BLaER1 (cell line): ENCODE data around the gene MTR.

ENCODE experiments used
- H3K27ac ChIP-seq: shearing (Covaris generic); formaldehyde crosslinking; 2 replicates; pipeline ENCODE4 v1.8.1; 2022
- H3K27me3 ChIP-seq: shearing (Covaris generic); formaldehyde crosslinking; 2 replicates; pipeline ENCODE4 v1.8.1; 2022
- H3K36me3 ChIP-seq: shearing (Covaris generic); formaldehyde crosslinking; 2 replicates; pipeline ENCODE4 v1.8.1; 2022
- H3K4me1 ChIP-seq: shearing (Covaris generic); formaldehyde crosslinking; 2 replicates; pipeline ENCODE4 v1.8.1; 2022
- H3K4me2 ChIP-seq: shearing (Covaris generic); formaldehyde crosslinking; 2 replicates; pipeline ENCODE4 v1.8.1; 2022
- H3K4me3 ChIP-seq: shearing (Covaris generic); formaldehyde crosslinking; 2 replicates; pipeline ENCODE4 v1.8.1; 2022
- H3K9ac ChIP-seq: shearing (Covaris generic); formaldehyde crosslinking; 2 replicates; pipeline ENCODE4 v1.8.1; 2022
- H3K9me3 ChIP-seq: shearing (Covaris generic); formaldehyde crosslinking; 2 replicates; pipeline ENCODE4 v1.8.1; 2022
- H4K20me1 ChIP-seq: shearing (Covaris generic); formaldehyde crosslinking; 2 replicates; pipeline ENCODE4 v1.8.1; 2022
- Cebpa-rat ChIP-seq: shearing (Covaris generic); IDR thresholded peaks from 2 replicates; pipeline ENCODE4 v1.8.1; 2022

MTR gene

GRCh38 chr1:236913371-236914037, 118.4 kb downstream of the MTR start:
- H3K9me3 ChIP-seq = peaks cover 31% of the 10 kb centered on the region
- no peak overlapping the region for H3K4me3 ChIP-seq
- H3K27ac ChIP-seq = no peak overlapping the region
- H4K20me1 ChIP-seq = no peaks in the 10 kb centered on the region
- H3K4me2 ChIP-seq = no peak overlapping the region
- H3K4me1 ChIP-seq = no peaks in the 10 kb centered on the region
- H3K27me3 ChIP-seq = no peaks in the 10 kb centered on the region
- H3K36me3 ChIP-seq = no peaks in the 10 kb centered on the region; the same call in 1 of the 2 replicates
- TF ChIP-seq Cebpa-rat = no peak
- H3K9ac ChIP-seq = no peak overlapping the region

GRCh38 chr1:236914375-236914774, 119.3 kb downstream of the MTR start:
- Histone ChIP-seq H3K27ac (no peak overlapping the region), H3K9ac (no peak overlapping the region), H4K20me1 (no peaks in the 10 kb centered on the region), H3K4me2 (no peak overlapping the region), H3K4me3 (no peak overlapping the region), H3K36me3 (peaks cover 2% of the 10 kb centered on the region; the same call in 1 of the 2 replicates), H3K9me3 (peaks cover 35% of the 10 kb centered on the region), H3K4me1 (no peaks in the 10 kb centered on the region), H3K27me3 (no peaks in the 10 kb centered on the region)
- no peak for TF ChIP-seq Cebpa-rat

- Histone ChIP-seq H3K27me3 (no peaks in the 10 kb centered on the region), H3K4me3 (no peak overlapping the region), H3K27ac (no peak overlapping the region), H3K36me3 (peaks cover 4% of the 10 kb centered on the region; the same call in 1 of the 2 replicates), H4K20me1 (no peaks in the 10 kb centered on the region), H3K9me3 (peaks cover 36% of the 10 kb centered on the region), H3K4me2 (no peak overlapping the region), H3K4me1 (no peaks in the 10 kb centered on the region), H3K9ac (no peak overlapping the region)
- TF ChIP-seq Cebpa-rat = no peak
These were observed 121.2 kb downstream of the MTR start for GRCh38 chr1:236916131-236916800.

- Histone ChIP-seq H3K9ac (no peak overlapping the region), H3K27me3 (no peaks in the 10 kb centered on the region), H4K20me1 (no peaks in the 10 kb centered on the region), H3K4me3 (no peak overlapping the region), H3K9me3 (peaks cover 36% of the 10 kb centered on the region), H3K4me2 (no peak overlapping the region), H3K27ac (no peak overlapping the region), H3K4me1 (no peaks in the 10 kb centered on the region), H3K36me3 (peaks cover 4% of the 10 kb centered on the region; the same call in 1 of the 2 replicates)
- no peak for TF ChIP-seq Cebpa-rat
These were observed 122.4 kb downstream of the MTR start for GRCh38 chr1:236917448-236917847.

GRCh38 chr1:236920286-236920894, 125.3 kb downstream of the MTR start:
- no peaks in the 10 kb centered on the region for H4K20me1 ChIP-seq
- H3K9ac ChIP-seq = no peak overlapping the region
- H3K4me3 ChIP-seq = no peak overlapping the region
- H3K36me3 ChIP-seq = peaks cover 4% of the 10 kb centered on the region; the same call in 1 of the 2 replicates
- peaks cover 33% of the 10 kb centered on the region for H3K9me3 ChIP-seq
- H3K27me3 ChIP-seq = no peaks in the 10 kb centered on the region
- no peaks in the 10 kb centered on the region for H3K4me1 ChIP-seq
- H3K27ac ChIP-seq = no peak overlapping the region
- no peak overlapping the region for H3K4me2 ChIP-seq
- no peak for TF ChIP-seq Cebpa-rat

GRCh38 chr1:236921610-236922009, 126.5 kb downstream of the MTR start:
- peaks cover 4% of the 10 kb centered on the region; the same call in 1 of the 2 replicates for H3K36me3 ChIP-seq
- H3K4me2 ChIP-seq = no peak overlapping the region
- peaks cover 23% of the 10 kb centered on the region for H3K9me3 ChIP-seq
- H3K27me3 ChIP-seq = no peaks in the 10 kb centered on the region
- no peak overlapping the region for H3K9ac ChIP-seq
- TF ChIP-seq Cebpa-rat = no peak
- H3K27ac ChIP-seq = no peak overlapping the region
- H3K4me3 ChIP-seq = no peak overlapping the region
- H3K4me1 ChIP-seq = no peaks in the 10 kb centered on the region
- no peaks in the 10 kb centered on the region for H4K20me1 ChIP-seq

GRCh38 chr1:236922190-236922589, 127.1 kb downstream of the MTR start:
- H3K36me3 ChIP-seq = 0 out of 2 replicates have a peak, but pooled peaks cover 4% of the 10 kb centered on the region
- no peak overlapping the region for H3K27ac ChIP-seq
- H3K27me3 ChIP-seq = no peaks in the 10 kb centered on the region
- TF ChIP-seq Cebpa-rat = no peak
- no peaks in the 10 kb centered on the region for H4K20me1 ChIP-seq
- no peaks in the 10 kb centered on the region for H3K4me1 ChIP-seq
- H3K9me3 ChIP-seq = peaks cover 17% of the 10 kb centered on the region
- H3K4me3 ChIP-seq = no peak overlapping the region
- no peak overlapping the region for H3K4me2 ChIP-seq
- H3K9ac ChIP-seq = no peak overlapping the region

- no peaks in the 10 kb centered on the region for H3K36me3 ChIP-seq
- no peak overlapping the region for H3K4me2 ChIP-seq
- TF ChIP-seq Cebpa-rat = no peak
- no peaks in the 10 kb centered on the region for H4K20me1 ChIP-seq
- H3K27me3 ChIP-seq = no peaks in the 10 kb centered on the region
- no peak overlapping the region for H3K9ac ChIP-seq
- H3K9me3 ChIP-seq = no peaks in the 10 kb centered on the region
- H3K4me3 ChIP-seq = no peak overlapping the region
- no peaks in the 10 kb centered on the region for H3K4me1 ChIP-seq
- H3K27ac ChIP-seq = no peak overlapping the region
These were observed 130.3 kb downstream of the MTR start for GRCh38 chr1:236925386-236925785.

- H3K4me2 ChIP-seq = no peak overlapping the region
- H4K20me1 ChIP-seq = no peaks in the 10 kb centered on the region
- no peak overlapping the region for H3K4me3 ChIP-seq
- no peaks in the 10 kb centered on the region for H3K4me1 ChIP-seq
- no peak overlapping the region for H3K9ac ChIP-seq
- no peak overlapping the region for H3K27ac ChIP-seq
- TF ChIP-seq Cebpa-rat = no peak
- no peaks in the 10 kb centered on the region for H3K27me3 ChIP-seq
- H3K36me3 ChIP-seq = no peaks in the 10 kb centered on the region
- H3K9me3 ChIP-seq = no peaks in the 10 kb centered on the region
These were observed 135.4 kb downstream of the MTR start for GRCh38 chr1:236930503-236930902.

GRCh38 chr1:236938760-236939159, 143.7 kb downstream of the MTR start:
- no peak overlapping the region for H3K27ac ChIP-seq
- H3K27me3 ChIP-seq = no peaks in the 10 kb centered on the region
- TF ChIP-seq Cebpa-rat = no peak

More at GRCh38 chr1:236938760-236939159, 143.7 kb downstream of the MTR start:
- H3K4me1 ChIP-seq = peaks cover 11% of the 10 kb centered on the region
- H3K9me3 ChIP-seq = no peaks in the 10 kb centered on the region
- no peak overlapping the region for H3K4me2 ChIP-seq
- no peaks in the 10 kb centered on the region for H3K36me3 ChIP-seq
- no peak overlapping the region for H3K4me3 ChIP-seq
- no peak overlapping the region for H3K9ac ChIP-seq
- H4K20me1 ChIP-seq = no peaks in the 10 kb centered on the region
